ENCODE results near the gene EMP3.
"Not testable (repeated sequence)": the region's sequence is repeated elsewhere in the genome, so short reads cannot be mapped to it uniquely, and the experiment has no call there.

EMP3 gene

GRCh38 chr19:48296963-48297734 is 28.2 kb upstream of the EMP3 start:
- TF ChIP-seq POU2F2 (IDR thresholded peaks at IDR 0.05; ENCODE audit: low read depth, low read length) (no peak), SPI1 (IDR thresholded peaks at IDR 0.05; ENCODE audit: low read depth, low read length) (no peak), PAX5 (IDR thresholded peaks at IDR 0.05; ENCODE audit: insufficient read depth, low read length, severe bottlenecking) (no peak), POLR2AphosphoS5 (IDR thresholded peaks at IDR 0.05; ENCODE audit: low read depth, low read length) (no peak), POLR2A (IDR thresholded peaks at IDR 0.05; ENCODE audit: low read depth, low read length) (no peak), TAF1 (IDR thresholded peaks at IDR 0.05; ENCODE audit: low read depth, low read length) (no peak)
- DNase-seq (ENCODE audit: insufficient read length, low spot score), result no peak
- FAIRE-seq, result no peak

GRCh38 chr19:48297975-48298374 is 27.4 kb upstream of the EMP3 start:
- DNase-seq (ENCODE audit: insufficient read length, low spot score), result no peak
- TF ChIP-seq PAX5 (IDR thresholded peaks at IDR 0.05; ENCODE audit: insufficient read depth, low read length, severe bottlenecking) (no peak), POLR2A (IDR thresholded peaks at IDR 0.05; ENCODE audit: low read depth, low read length) (no peak), POLR2AphosphoS5 (IDR thresholded peaks at IDR 0.05; ENCODE audit: low read depth, low read length) (no peak), SPI1 (IDR thresholded peaks at IDR 0.05; ENCODE audit: low read depth, low read length) (no peak), POU2F2 (IDR thresholded peaks at IDR 0.05; ENCODE audit: low read depth, low read length) (no peak), TAF1 (IDR thresholded peaks at IDR 0.05; ENCODE audit: low read depth, low read length) (no peak)
- FAIRE-seq, result no peak

DNA sequence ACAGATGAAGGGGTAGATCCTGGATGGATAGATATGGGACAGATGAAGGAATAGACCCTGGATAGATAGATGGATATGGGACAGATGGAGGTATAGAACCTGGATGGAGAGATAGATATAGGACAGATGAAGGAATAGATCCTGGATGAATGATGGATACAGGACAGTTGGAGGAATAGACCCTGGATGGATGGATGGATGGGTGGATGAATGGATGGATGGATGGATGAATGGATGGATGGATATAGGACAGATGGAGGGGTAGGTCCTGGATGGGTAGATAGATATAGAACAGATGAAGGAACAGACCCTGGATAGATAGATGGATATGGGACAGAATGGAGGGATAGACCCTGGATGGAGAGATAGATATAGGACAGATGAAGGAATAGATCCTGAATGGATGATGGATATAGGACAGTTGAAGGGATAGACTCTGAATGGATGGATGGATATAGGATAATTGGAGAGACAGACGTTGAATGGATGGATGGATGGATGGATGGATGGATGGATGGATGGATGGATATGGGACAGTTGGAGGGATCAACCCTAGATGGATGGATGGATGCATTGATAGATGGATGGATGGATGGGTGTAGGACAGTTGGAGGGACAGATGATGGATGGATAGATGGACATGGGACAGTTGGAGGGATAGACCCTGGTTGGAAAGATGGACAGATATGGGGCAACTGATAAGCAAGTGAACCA is 23.3 kb upstream of the EMP3 start:
- no peak for FAIRE-seq
- no peak for DNase-seq (ENCODE audit: insufficient read length, low spot score)
- no peak for TF ChIP-seq SPI1 (IDR thresholded peaks at IDR 0.05; ENCODE audit: low read depth, low read length)
- TF ChIP-seq TAF1 (IDR thresholded peaks at IDR 0.05; ENCODE audit: low read depth, low read length), result no peak
- no peak for TF ChIP-seq PAX5 (IDR thresholded peaks at IDR 0.05; ENCODE audit: insufficient read depth, low read length, severe bottlenecking)
- TF ChIP-seq POU2F2 (IDR thresholded peaks at IDR 0.05; ENCODE audit: low read depth, low read length), result no peak
- no peak for TF ChIP-seq POLR2AphosphoS5 (IDR thresholded peaks at IDR 0.05; ENCODE audit: low read depth, low read length)
- no peak for TF ChIP-seq POLR2A (IDR thresholded peaks at IDR 0.05; ENCODE audit: low read depth, low read length)

DNA sequence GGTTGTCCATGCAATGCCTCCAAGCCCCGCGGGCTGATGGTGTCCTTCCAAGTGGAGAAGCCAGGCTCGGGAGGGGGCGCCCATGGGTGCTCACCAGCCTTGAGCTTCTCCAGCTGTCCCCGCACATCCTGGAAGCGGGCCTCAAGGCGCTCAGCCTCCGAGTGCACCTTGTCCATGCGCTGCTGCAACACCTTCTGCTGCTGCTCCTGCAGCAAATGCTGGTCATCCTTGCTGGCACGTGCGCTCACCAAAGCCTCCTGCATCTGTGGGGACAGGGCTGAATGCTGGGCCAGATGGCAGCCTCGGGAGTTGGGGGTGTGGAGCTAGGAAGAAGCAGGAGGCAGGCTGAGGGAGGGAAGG is 22.8 kb upstream of the EMP3 start:
- FAIRE-seq, result no peak
- DNase-seq (ENCODE audit: insufficient read length, low spot score), result no peak
- no peak for TF ChIP-seq TAF1 (IDR thresholded peaks at IDR 0.05; ENCODE audit: low read depth, low read length)
- no peak for TF ChIP-seq POLR2AphosphoS5 (IDR thresholded peaks at IDR 0.05; ENCODE audit: low read depth, low read length)
- no peak for TF ChIP-seq SPI1 (IDR thresholded peaks at IDR 0.05; ENCODE audit: low read depth, low read length)
- no peak for TF ChIP-seq PAX5 (IDR thresholded peaks at IDR 0.05; ENCODE audit: insufficient read depth, low read length, severe bottlenecking)
- no peak for TF ChIP-seq POLR2A (IDR thresholded peaks at IDR 0.05; ENCODE audit: low read depth, low read length)
- TF ChIP-seq POU2F2 (IDR thresholded peaks at IDR 0.05; ENCODE audit: low read depth, low read length), result no peak

DNA sequence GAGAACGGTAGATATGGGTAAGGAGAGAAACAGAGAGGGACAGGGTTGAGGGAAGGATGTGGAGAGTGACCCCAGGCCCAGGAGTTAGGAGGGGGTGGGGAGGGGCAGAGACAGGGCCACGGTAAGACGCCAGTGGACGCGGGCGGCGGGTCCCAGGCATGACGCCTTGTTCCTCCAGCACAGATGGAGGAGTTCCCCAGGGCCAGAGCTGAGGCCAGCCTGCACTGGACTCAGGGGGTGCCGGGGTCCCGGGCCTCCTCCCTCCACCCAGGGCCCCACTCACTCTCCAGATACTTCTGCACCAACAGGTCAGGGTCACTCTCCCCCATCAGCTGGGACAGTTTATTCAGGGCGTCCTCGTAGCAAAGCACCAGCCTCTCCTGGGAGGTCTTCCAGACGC is 22.0 kb upstream of the EMP3 start:
- FAIRE-seq (no peak), DNase-seq (ENCODE audit: insufficient read length, low spot score) (no peak)
- TF ChIP-seq POLR2AphosphoS5 (IDR thresholded peaks at IDR 0.05; ENCODE audit: low read depth, low read length) (no peak), POLR2A (IDR thresholded peaks at IDR 0.05; ENCODE audit: low read depth, low read length) (no peak), PAX5 (IDR thresholded peaks at IDR 0.05; ENCODE audit: insufficient read depth, low read length, severe bottlenecking) (no peak), TAF1 (IDR thresholded peaks at IDR 0.05; ENCODE audit: low read depth, low read length) (no peak), SPI1 (IDR thresholded peaks at IDR 0.05; ENCODE audit: low read depth, low read length) (no peak), POU2F2 (IDR thresholded peaks at IDR 0.05; ENCODE audit: low read depth, low read length) (no peak)

DNA sequence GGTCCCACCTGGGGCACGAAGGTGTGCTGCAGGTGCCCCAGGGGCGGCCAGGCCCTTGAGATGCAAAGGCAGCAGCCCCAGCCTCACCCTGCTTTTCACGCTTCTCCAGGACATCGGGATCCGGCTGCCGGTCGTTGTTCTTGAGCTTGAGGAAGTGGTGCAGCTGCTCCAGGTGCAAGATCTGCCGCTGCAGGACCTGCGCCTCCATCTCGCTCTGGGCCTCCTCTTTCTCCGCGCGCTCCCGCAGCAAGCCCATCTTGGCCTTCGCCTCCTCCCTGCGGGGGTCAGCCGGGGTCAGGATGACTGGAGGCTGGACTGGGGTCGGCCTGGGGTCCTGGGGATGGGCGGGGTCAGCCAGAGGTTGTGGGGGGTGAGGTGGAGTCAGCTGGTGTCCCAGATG is 21.5 kb upstream of the EMP3 start:
- no peak for FAIRE-seq
- TF ChIP-seq TAF1 (IDR thresholded peaks at IDR 0.05; ENCODE audit: low read depth, low read length) (no peak), POU2F2 (IDR thresholded peaks at IDR 0.05; ENCODE audit: low read depth, low read length) (no peak), SPI1 (IDR thresholded peaks at IDR 0.05; ENCODE audit: low read depth, low read length) (no peak), POLR2A (IDR thresholded peaks at IDR 0.05; ENCODE audit: low read depth, low read length) (no peak), POLR2AphosphoS5 (IDR thresholded peaks at IDR 0.05; ENCODE audit: low read depth, low read length) (no peak), PAX5 (IDR thresholded peaks at IDR 0.05; ENCODE audit: insufficient read depth, low read length, severe bottlenecking) (no peak)
- no peak for DNase-seq (ENCODE audit: insufficient read length, low spot score)

GRCh38 chr19:48308631-48309586 is 16.4 kb upstream of the EMP3 start:
- DNase-seq (ENCODE audit: insufficient read length, low spot score) (no peak), FAIRE-seq (no peak)
- TF ChIP-seq TAF1 (IDR thresholded peaks at IDR 0.05; ENCODE audit: low read depth, low read length) (no peak), POU2F2 (IDR thresholded peaks at IDR 0.05; ENCODE audit: low read depth, low read length) (no peak), PAX5 (IDR thresholded peaks at IDR 0.05; ENCODE audit: insufficient read depth, low read length, severe bottlenecking) (no peak), POLR2AphosphoS5 (IDR thresholded peaks at IDR 0.05; ENCODE audit: low read depth, low read length) (no peak), POLR2A (IDR thresholded peaks at IDR 0.05; ENCODE audit: low read depth, low read length) (no peak), SPI1 (IDR thresholded peaks at IDR 0.05; ENCODE audit: low read depth, low read length) (no peak)

DNA sequence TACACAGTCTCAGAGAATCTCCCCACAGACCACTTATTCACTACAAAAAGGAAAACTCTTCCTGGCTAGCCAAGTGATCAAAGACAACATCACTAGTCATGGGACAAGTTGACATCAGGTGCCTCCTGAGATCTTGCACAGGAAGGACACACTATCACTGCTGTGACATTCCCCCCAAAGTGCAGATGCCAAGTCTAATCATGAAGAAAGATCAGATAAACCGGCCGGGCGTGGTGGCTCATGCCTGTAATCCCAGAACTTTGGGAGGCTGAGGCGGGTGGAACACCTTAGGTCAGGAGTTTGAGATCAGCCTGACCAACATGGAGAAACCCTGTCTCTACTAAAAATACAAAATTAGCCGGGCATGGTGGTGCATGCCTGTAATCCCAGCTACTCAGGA is 15.6 kb upstream of the EMP3 start:
- DNase-seq (ENCODE audit: insufficient read length, low spot score); FAIRE-seq: not testable (repeated sequence)

DNA sequence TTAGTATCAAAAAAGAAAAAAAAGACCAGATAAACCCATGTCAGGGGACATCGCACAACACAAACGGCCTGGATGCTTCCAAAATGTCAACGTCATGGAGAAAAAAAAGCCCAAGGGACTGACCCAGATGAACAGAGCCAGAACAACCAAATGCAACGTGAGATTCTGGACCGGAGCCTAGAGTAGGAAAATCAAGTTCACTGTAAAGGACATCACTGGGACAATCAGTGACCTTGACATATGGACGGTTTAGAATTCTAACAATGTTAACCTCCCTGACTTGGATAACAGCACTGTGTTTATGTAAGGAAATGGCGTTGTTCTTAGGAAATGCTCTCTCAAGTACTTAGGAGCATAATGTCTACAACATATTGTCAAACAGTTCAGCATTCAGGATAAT is 15.1 kb upstream of the EMP3 start:
- FAIRE-seq (no peak), DNase-seq (ENCODE audit: insufficient read length, low spot score) (no peak)
- TF ChIP-seq POLR2AphosphoS5 (IDR thresholded peaks at IDR 0.05; ENCODE audit: low read depth, low read length), result no peak
- no peak for TF ChIP-seq POU2F2 (IDR thresholded peaks at IDR 0.05; ENCODE audit: low read depth, low read length)
- TF ChIP-seq POLR2A (IDR thresholded peaks at IDR 0.05; ENCODE audit: low read depth, low read length), result no peak
- no peak for TF ChIP-seq SPI1 (IDR thresholded peaks at IDR 0.05; ENCODE audit: low read depth, low read length)
- no peak for TF ChIP-seq PAX5 (IDR thresholded peaks at IDR 0.05; ENCODE audit: insufficient read depth, low read length, severe bottlenecking)
- TF ChIP-seq TAF1 (IDR thresholded peaks at IDR 0.05; ENCODE audit: low read depth, low read length), result no peak
